Neuronal stem cell (in vitro differentiated cells): ENCODE data around the gene FKBP1A.
A peak's percentile ranks its signal among the peaks of the same experiment; 100 is the strongest.

Source experiments
- DNase-seq: peaks from one replicate; pipeline ENCODE4 v3.0.0-alpha.2; 2013; ENCODE audit warnings: low spot score
- H2AFZ ChIP-seq: one replicate; pipeline ENCODE4 v1.6.1; 2013; ENCODE audit warnings: mild to moderate bottlenecking, low read length, inconsistent platforms
- H2AK5ac ChIP-seq: 2 replicates; pipeline ENCODE4 v1.6.1; 2013; ENCODE audit warnings: low read depth, mild to moderate bottlenecking, inconsistent platforms, low read length, moderate library complexity, mixed read lengths
- H2BK120ac ChIP-seq: 2 replicates; pipeline ENCODE4 v1.6.1; 2013; ENCODE audit warnings: low read depth, mild to moderate bottlenecking, inconsistent platforms, low read length, moderate library complexity, mixed read lengths
- H2BK12ac ChIP-seq: one replicate; pipeline ENCODE4 v1.6.1; 2013; ENCODE audit warnings: low read length, inconsistent platforms
- H2BK15ac ChIP-seq: 2 replicates; pipeline ENCODE4 v1.6.1; 2013; ENCODE audit warnings: mild to moderate bottlenecking, low read length, inconsistent platforms, mixed read lengths
- H2BK5ac ChIP-seq: one replicate; pipeline ENCODE4 v1.6.1; 2013; ENCODE audit warnings: inconsistent platforms, mild to moderate bottlenecking, low read length, moderate library complexity
- H3K14ac ChIP-seq: one replicate; pipeline ENCODE4 v1.6.1; 2013; ENCODE audit warnings: low read length, inconsistent platforms
- H3K18ac ChIP-seq: 2 replicates; pipeline ENCODE4 v1.6.1; 2013; ENCODE audit warnings: low read length, inconsistent platforms
- H3K23ac ChIP-seq: 2 replicates; pipeline ENCODE4 v1.6.1; 2013; ENCODE audit warnings: low read depth, mild to moderate bottlenecking, mixed read lengths, low read length, inconsistent platforms; ENCODE audit not compliant: poor library complexity
- H3K27ac ChIP-seq: replicated peaks from 3 replicates; pipeline ENCODE4 v1.5.1; 2013; ENCODE audit warnings: low read length, inconsistent platforms
- H3K27me3 ChIP-seq, 3 experiments: 2 replicates each; pipeline ENCODE4 v1.6.1; 2013; ENCODE audit warnings: low read length in 3 of 3, mild to moderate bottlenecking in 2 of 3, inconsistent platforms in 1 of 3, low read depth in 1 of 3, mixed read lengths in 1 of 3, moderate library complexity in 1 of 3; ENCODE audit not compliant: control insufficient read depth in 3 of 3, insufficient read depth in 3 of 3
- H3K36me3 ChIP-seq, 2 donors: replicated peaks in 1 of 2; 2 replicates each; pipeline ENCODE4 v1.6.1; 2013; ENCODE audit warnings: low read length in 2 of 2; ENCODE audit not compliant: control insufficient read depth in 2 of 2, insufficient read depth in 2 of 2
- H3K4ac ChIP-seq: 2 replicates; pipeline ENCODE4 v1.6.1; 2013; ENCODE audit warnings: inconsistent platforms, mild to moderate bottlenecking, low read length, moderate library complexity
- H3K4me1 ChIP-seq, 2 donors: 1 replicate in 1 of 2; 2 replicates in 1 of 2; pipeline ENCODE4 v1.6.1; 2013; ENCODE audit warnings: low read length in 2 of 2, low read depth in 1 of 2; ENCODE audit not compliant: control insufficient read depth in 2 of 2, insufficient read depth in 1 of 2
- H3K4me2 ChIP-seq: one replicate; pipeline ENCODE4 v1.6.1; 2013; ENCODE audit warnings: mild to moderate bottlenecking, low read length, inconsistent platforms; ENCODE audit not compliant: insufficient read depth, poor library complexity, severe bottlenecking
- H3K4me3 ChIP-seq, 2 donors: 2 replicates each; pipeline ENCODE4 v1.5.1; 2013; ENCODE audit warnings: low read length in 2 of 2, mild to moderate bottlenecking in 2 of 2, inconsistent platforms in 1 of 2, moderate library complexity in 1 of 2
- H3K79me1 ChIP-seq: one replicate; pipeline ENCODE4 v1.6.1; 2013; ENCODE audit warnings: low read depth, mild to moderate bottlenecking, inconsistent platforms, low read length, moderate library complexity
- H3K9ac ChIP-seq: one replicate; pipeline ENCODE4 v1.6.1; 2013; ENCODE audit warnings: mild to moderate bottlenecking, low read depth, low read length, inconsistent platforms; ENCODE audit not compliant: poor library complexity
- H3K9me3 ChIP-seq, 2 donors: replicated peaks in 1 of 2; 2 replicates each; pipeline versions ENCODE3 to v1.6.1; 2013; ENCODE audit warnings: low read length in 2 of 2, mild to moderate bottlenecking in 2 of 2, inconsistent platforms in 1 of 2, low read depth in 1 of 2, mixed read lengths in 1 of 2, moderate library complexity in 1 of 2; ENCODE audit not compliant: control insufficient read depth in 2 of 2, insufficient read depth in 1 of 2
- H4K8ac ChIP-seq: one replicate; pipeline ENCODE4 v1.6.1; 2013; ENCODE audit warnings: low read depth, mild to moderate bottlenecking, inconsistent platforms, low read length, moderate library complexity
- H4K91ac ChIP-seq: one replicate; pipeline ENCODE4 v1.6.1; 2013; ENCODE audit warnings: low read length, low read depth, mild to moderate bottlenecking, inconsistent platforms; ENCODE audit not compliant: poor library complexity
- WGBS, 2 donors: extraction: QIAGEN DNeasy Blood & Tissue Kit; methylation state at CpG; one replicate each; pipeline ENCODE4 v1.1.7; 2013; ENCODE audit warnings: missing lambda C conversion rate in 2 of 2, mixed read lengths in 1 of 2; ENCODE audit not compliant: insufficient read length in 2 of 2, insufficient replicate concordance in 1 of 2; ENCODE audit errors: extremely low coverage in 2 of 2; 5-methylcytosine and 5-hydroxymethylcytosine counted together

FKBP1A gene

GRCh38 chr20:1320902-1321653, 71.8 kb downstream of the FKBP1A start:
- Histone ChIP-seq H3K14ac (peak overlapping the region; percentile 42), H3K9ac (no peak overlapping the region), H3K27ac (no peak overlapping the region), H2AFZ (no peak overlapping the region), H2BK120ac (no peak overlapping the region), H3K79me1 (peaks cover 5% of the 10 kb centered on the region), H2BK5ac (no peak overlapping the region), H3K9me3 (no peaks in the 10 kb centered on the region), H3K36me3 (no peaks in the 10 kb centered on the region), H2AK5ac (peak overlapping the region; percentile 10), H3K4me1 (peaks cover 5 to 12% of the 10 kb centered on the region in 2 donors), H3K27me3 (no peaks in the 10 kb centered on the region), H3K23ac (peak overlapping the region; percentile 27), H3K18ac (no peak overlapping the region), H2BK15ac (no peak overlapping the region), H4K8ac (no peak overlapping the region), H3K4me2 (no peak overlapping the region), H4K91ac (no peak overlapping the region), H2BK12ac (no peak overlapping the region), H3K4me3 (no peak overlapping the region), H3K4ac (no peak overlapping the region)
- no CpG with 5 or more reads among the region's 17 CpGs for WGBS, 2 donors
- no peak for DNase-seq

GRCh38 chr20:1320016-1320415, 72.8 kb downstream of the FKBP1A start:
- no peak overlapping the region for H3K18ac ChIP-seq
- no peaks in the 10 kb centered on the region for H3K36me3 ChIP-seq
- no peak overlapping the region for H3K23ac ChIP-seq
- no peak overlapping the region for H2BK12ac ChIP-seq
- no peak overlapping the region for H2AK5ac ChIP-seq
- H2BK15ac ChIP-seq = no peak overlapping the region
- no peak overlapping the region for H3K4me2 ChIP-seq
- H4K8ac ChIP-seq = no peak overlapping the region
- no peak overlapping the region for H2AFZ ChIP-seq
- H3K27me3 ChIP-seq = no peaks in the 10 kb centered on the region
- H3K79me1 ChIP-seq = no peaks in the 10 kb centered on the region
- H3K4me1 ChIP-seq = peaks cover 3 to 8% of the 10 kb centered on the region in 2 donors
- no peaks in the 10 kb centered on the region for H3K9me3 ChIP-seq
- H3K27ac ChIP-seq = no peak overlapping the region
- H2BK5ac ChIP-seq = no peak overlapping the region
- H3K4me3 ChIP-seq = peak overlapping the region in 1 of 2 donors; percentile 36
- H4K91ac ChIP-seq = no peak overlapping the region
- H3K14ac ChIP-seq = no peak overlapping the region
- no peak for DNase-seq
- H3K4ac ChIP-seq = no peak overlapping the region
- H2BK120ac ChIP-seq = peak overlapping the region; percentile 29
- no peak overlapping the region for H3K9ac ChIP-seq
- no CpG with 5 or more reads among the region's 6 CpGs for WGBS, 2 donors

- Histone ChIP-seq H3K23ac (no peak overlapping the region), H2AFZ (no peak overlapping the region), H2BK120ac (peak overlapping the region; percentile 29), H3K4me2 (no peak overlapping the region), H2BK12ac (no peak overlapping the region), H3K4me1 (peaks cover 3 to 6% of the 10 kb centered on the region in 2 donors), H3K79me1 (no peaks in the 10 kb centered on the region), H4K91ac (no peak overlapping the region), H3K27me3 (no peaks in the 10 kb centered on the region), H3K4me3 (no peak overlapping the region), H2BK5ac (no peak overlapping the region), H3K18ac (peak overlapping the region; percentile 34), H4K8ac (no peak overlapping the region), H2BK15ac (no peak overlapping the region), H3K36me3 (no peaks in the 10 kb centered on the region), H3K4ac (no peak overlapping the region), H3K9ac (no peak overlapping the region), H3K27ac (no peak overlapping the region), H3K9me3 (no peaks in the 10 kb centered on the region), H2AK5ac (no peak overlapping the region), H3K14ac (no peak overlapping the region)
- WGBS, 2 donors = no CpG with 5 or more reads among the region's 4 CpGs
- DNase-seq = no peak
These were observed 73.4 kb downstream of the FKBP1A start for GRCh38 chr20:1319462-1319861.

GRCh38 chr20:1319051-1319450, 73.8 kb downstream of the FKBP1A start:
- Histone ChIP-seq H2BK15ac (no peak overlapping the region), H4K91ac (no peak overlapping the region), H3K4me3 (no peak overlapping the region), H3K9ac (no peak overlapping the region), H3K23ac (no peak overlapping the region), H3K18ac (peak overlapping the region; percentile 34), H2AK5ac (no peak overlapping the region), H3K14ac (no peak overlapping the region), H2BK5ac (no peak overlapping the region), H3K27me3 (no peaks in the 10 kb centered on the region), H3K4ac (no peak overlapping the region), H3K9me3 (no peaks in the 10 kb centered on the region), H3K36me3 (no peaks in the 10 kb centered on the region), H3K4me2 (no peak overlapping the region), H2BK120ac (no peak overlapping the region), H3K4me1 (peaks cover 3 to 4% of the 10 kb centered on the region in 2 donors), H2AFZ (no peak overlapping the region), H2BK12ac (no peak overlapping the region), H4K8ac (no peak overlapping the region), H3K27ac (no peak overlapping the region), H3K79me1 (no peaks in the 10 kb centered on the region)
- DNase-seq = no peak
- whole genome bisulfite sequencing, 2 donors = no CpG with 5 or more reads among the region's 4 CpGs
